ENCODE data around the gene EFNA4. TPM values are rescaled to one million over a fixed set of nuclear protein-coding genes. Genes with fewer than 3 reads are reported as not detected.

Gene EFNA4
- total and polyA plus RNA-seq, 2 donors from 2014 or later = 7.6 to 11.8 TPM

DNA sequence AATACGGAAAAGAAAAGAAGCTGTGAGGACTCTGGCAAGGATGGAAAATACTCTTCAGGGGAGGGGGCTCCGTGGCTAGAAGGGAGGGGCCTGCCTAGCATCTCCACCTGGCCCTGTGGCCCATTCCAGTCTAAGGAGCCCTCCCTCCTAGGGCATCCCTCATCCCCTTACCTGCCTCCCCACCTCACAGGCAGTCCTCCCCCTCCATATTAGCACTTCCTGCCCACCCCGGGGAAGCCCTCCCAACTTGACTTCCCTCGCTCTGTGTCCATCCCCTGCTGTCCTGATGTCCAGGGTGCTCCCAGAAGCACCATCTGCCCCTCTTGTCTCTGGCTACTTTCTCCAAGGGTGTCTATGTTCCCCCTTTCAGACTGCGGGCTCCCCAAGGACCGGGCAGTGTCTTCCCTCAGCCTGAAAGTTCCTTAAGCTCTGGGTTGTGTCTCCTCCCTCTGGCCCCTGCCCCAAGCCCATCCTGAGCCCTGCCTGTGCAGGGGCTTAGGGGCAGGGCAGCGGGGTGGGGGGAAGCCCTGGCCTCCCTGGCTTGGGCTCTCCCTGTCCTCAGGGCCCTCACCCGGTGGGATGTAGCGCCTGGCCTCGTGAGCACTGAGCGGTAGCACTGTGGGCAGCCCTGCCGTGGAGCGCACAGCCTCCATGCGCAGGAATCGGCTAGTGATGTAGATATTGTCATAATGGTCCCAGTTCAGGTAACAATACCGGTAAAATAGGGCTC lies 33.9 kb upstream of the EFNA4 start:
- Histone ChIP-seq H3K9me3 (ENCODE audit: control insufficient read depth in 2 of 3, insufficient read depth in 1 of 3, low read length in 3 of 3) (no peaks in the 10 kb centered on the region), H3K36me3 (ENCODE audit: control insufficient read depth in 2 of 3, insufficient read depth in 3 of 3, low read length in 3 of 3) (no peaks in the 10 kb centered on the region), H3K4me3 (ENCODE audit: low read length in 3 of 3) (no peak overlapping the region), H3K27ac (ENCODE audit: low read depth in 2 of 2, low read length in 2 of 2) (no peak overlapping the region), H3K4me1 (ENCODE audit: control insufficient read depth in 2 of 3, insufficient read depth in 2 of 3, low read depth in 1 of 3, low read length in 3 of 3) (no peaks in the 10 kb centered on the region), H3K27me3 (ENCODE audit: control insufficient read depth, insufficient read depth, low read length) (no peaks in the 10 kb centered on the region), H3K9ac (ENCODE audit: low read length in 3 of 3) (no peak overlapping the region)
- intact Hi-C loops (cut with DNase I) = no loop called here
- FAIRE-seq (no peak), DNase-seq (peak in 1 of 5 donors; percentile 56)
- TF ChIP-seq, protein P1, sequence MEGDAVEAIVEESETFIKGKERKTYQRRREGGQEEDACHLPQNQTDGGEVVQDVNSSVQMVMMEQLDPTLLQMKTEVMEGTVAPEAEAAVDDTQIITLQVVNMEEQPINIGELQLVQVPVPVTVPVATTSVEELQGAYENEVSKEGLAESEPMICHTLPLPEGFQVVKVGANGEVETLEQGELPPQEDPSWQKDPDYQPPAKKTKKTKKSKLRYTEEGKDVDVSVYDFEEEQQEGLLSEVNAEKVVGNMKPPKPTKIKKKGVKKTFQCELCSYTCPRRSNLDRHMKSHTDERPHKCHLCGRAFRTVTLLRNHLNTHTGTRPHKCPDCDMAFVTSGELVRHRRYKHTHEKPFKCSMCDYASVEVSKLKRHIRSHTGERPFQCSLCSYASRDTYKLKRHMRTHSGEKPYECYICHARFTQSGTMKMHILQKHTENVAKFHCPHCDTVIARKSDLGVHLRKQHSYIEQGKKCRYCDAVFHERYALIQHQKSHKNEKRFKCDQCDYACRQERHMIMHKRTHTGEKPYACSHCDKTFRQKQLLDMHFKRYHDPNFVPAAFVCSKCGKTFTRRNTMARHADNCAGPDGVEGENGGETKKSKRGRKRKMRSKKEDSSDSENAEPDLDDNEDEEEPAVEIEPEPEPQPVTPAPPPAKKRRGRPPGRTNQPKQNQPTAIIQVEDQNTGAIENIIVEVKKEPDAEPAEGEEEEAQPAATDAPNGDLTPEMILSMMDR (IDR thresholded peaks at IDR 0.05; ENCODE audit: borderline replicate concordance, extremely low read depth, insufficient read depth) = no peak

GRCh38 chr1:155030243-155030795 lies 33.2 kb upstream of the EFNA4 start:
- no peaks in the 10 kb centered on the region for H3K4me1 ChIP-seq (ENCODE audit: control insufficient read depth in 2 of 3, insufficient read depth in 2 of 3, low read depth in 1 of 3, low read length in 3 of 3)
- no peaks in the 10 kb centered on the region for H3K27me3 ChIP-seq (ENCODE audit: control insufficient read depth, insufficient read depth, low read length)
- no peaks in the 10 kb centered on the region for H3K9me3 ChIP-seq (ENCODE audit: control insufficient read depth in 2 of 3, insufficient read depth in 1 of 3, low read length in 3 of 3)
- H3K4me3 ChIP-seq (ENCODE audit: low read length in 3 of 3) = no peak overlapping the region
- intact Hi-C loops (cut with DNase I) = no loop called here
- H3K36me3 ChIP-seq (ENCODE audit: control insufficient read depth in 2 of 3, insufficient read depth in 3 of 3, low read length in 3 of 3) = no peaks in the 10 kb centered on the region
- TF ChIP-seq, protein P1 (IDR thresholded peaks at IDR 0.05; ENCODE audit: borderline replicate concordance, extremely low read depth, insufficient read depth) = no peak
- DNase-seq (peak in 1 of 5 donors; percentile 36), FAIRE-seq (no peak)
- H3K9ac ChIP-seq (ENCODE audit: low read length in 3 of 3) = no peak overlapping the region
- H3K27ac ChIP-seq (ENCODE audit: low read depth in 2 of 2, low read length in 2 of 2) = no peak overlapping the region

DNA sequence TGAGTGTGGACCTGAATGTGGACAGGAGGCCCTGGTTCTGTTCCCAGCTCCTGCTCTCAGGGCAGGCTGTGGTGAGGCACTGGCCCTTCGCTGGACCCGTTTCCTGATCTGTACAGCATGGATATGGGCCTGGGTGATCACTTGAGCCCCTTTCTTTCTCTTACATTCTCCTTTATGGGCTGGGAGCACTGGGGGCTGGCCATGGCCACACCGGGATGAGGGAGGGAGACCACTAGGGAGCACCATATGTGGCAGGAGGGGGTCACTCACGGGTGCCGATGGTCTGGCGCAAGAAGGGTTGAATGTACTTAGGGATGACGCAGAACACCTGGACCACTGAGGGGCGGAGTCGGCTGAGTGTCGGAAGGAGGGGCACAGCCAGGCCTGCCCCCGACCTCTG lies 32.6 kb upstream of the EFNA4 start:
- H3K9me3 ChIP-seq (ENCODE audit: control insufficient read depth in 2 of 3, insufficient read depth in 1 of 3, low read length in 3 of 3) = no peaks in the 10 kb centered on the region
- no peak for FAIRE-seq
- H3K4me3 ChIP-seq (ENCODE audit: low read length in 3 of 3) = no peak overlapping the region
- H3K36me3 ChIP-seq (ENCODE audit: control insufficient read depth in 2 of 3, insufficient read depth in 3 of 3, low read length in 3 of 3) = no peaks in the 10 kb centered on the region
- H3K27ac ChIP-seq (ENCODE audit: low read depth in 2 of 2, low read length in 2 of 2) = no peak overlapping the region
- intact Hi-C loops (cut with DNase I) = no loop called here
- no peak overlapping the region for H3K9ac ChIP-seq (ENCODE audit: low read length in 3 of 3)
- TF ChIP-seq, protein P1 (IDR thresholded peaks at IDR 0.05; ENCODE audit: borderline replicate concordance, extremely low read depth, insufficient read depth) = no peak
- no peaks in the 10 kb centered on the region for H3K4me1 ChIP-seq (ENCODE audit: control insufficient read depth in 2 of 3, insufficient read depth in 2 of 3, low read depth in 1 of 3, low read length in 3 of 3)
- peak in 1 of 5 donors; percentile 63 for DNase-seq
- H3K27me3 ChIP-seq (ENCODE audit: control insufficient read depth, insufficient read depth, low read length) = no peaks in the 10 kb centered on the region
